T47D (cell line): ENCODE data around the gene C19orf44.
"Not testable (repeated sequence)": the region's sequence is repeated elsewhere in the genome, so short reads cannot be mapped to it uniquely, and the experiment has no call there.

Source experiments
- DNase-seq, 2 experiments: peaks; one replicate each; pipeline versions ENCODE4 v3.0.0 to v3.0.0-alpha.2; 2011 to 2012; ENCODE audit warnings: low read depth in 1 of 2, low spot score in 1 of 2
- JUND ChIP-seq: IDR thresholded peaks from 2 replicates; pipeline ENCODE4 v1.6.1; 2012; ENCODE audit warnings: low read depth
- in situ Hi-C: cut with HindIII; loops from 2 replicates; pipeline ENCODE4 v1.10.0; 2016; ENCODE audit warnings: low sequenced_read_pairs, low pct_unique_long_range_greater_than_20kb

Gene C19orf44

DNA sequence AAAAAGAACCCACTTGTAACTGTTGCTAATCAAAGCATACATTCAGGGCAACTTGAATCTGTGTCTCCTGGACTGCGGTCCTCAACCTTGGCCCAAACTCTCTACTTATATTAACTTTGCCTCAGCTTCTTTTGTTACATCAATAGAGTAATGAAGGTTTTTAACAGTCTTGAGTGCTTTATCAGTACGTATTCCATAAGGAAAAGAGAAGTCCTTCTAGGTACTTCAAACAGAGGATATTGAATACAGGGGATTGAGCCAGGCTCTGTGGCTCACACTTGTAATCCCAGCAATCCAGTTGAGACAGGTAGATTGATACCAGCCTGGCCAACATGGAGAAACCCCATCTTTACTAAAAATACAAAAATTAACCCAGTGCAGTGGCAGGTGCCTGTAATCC is 23.2 kb upstream of the C19orf44 start:
- in situ Hi-C loops = no loop called here
- no peak for TF ChIP-seq JUND

DNA sequence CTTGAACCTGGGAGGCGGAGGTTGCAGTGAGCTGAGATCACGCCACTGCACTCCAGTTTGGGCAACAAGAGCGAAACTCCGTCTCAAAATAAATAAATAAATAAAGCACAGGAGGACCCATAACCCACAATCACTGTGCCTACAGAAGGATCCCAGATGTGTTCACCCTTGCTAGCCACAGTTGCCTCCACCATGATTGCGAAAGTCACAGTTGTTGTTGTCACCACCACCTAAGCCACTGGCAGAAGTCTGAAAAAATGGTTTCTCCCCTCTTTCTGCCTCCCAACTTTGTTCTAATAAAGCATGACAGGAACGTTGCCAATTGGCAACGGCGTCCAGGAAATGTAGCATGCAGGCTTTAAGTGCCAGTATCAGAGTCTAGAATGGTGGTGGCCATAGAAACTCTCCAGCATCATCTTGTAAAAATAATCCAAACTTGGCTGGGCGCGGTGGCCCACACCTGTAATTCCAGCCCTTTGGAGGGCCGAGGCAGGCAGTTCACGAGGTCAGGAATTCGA is 22.3 kb upstream of the C19orf44 start:
- no peak for TF ChIP-seq JUND
- DNase-seq = no peak
- in situ Hi-C loops = no loop called here

More for the DNA sequence above, 23.2 kb upstream of the C19orf44 start:
- no peak for DNase-seq

DNA sequence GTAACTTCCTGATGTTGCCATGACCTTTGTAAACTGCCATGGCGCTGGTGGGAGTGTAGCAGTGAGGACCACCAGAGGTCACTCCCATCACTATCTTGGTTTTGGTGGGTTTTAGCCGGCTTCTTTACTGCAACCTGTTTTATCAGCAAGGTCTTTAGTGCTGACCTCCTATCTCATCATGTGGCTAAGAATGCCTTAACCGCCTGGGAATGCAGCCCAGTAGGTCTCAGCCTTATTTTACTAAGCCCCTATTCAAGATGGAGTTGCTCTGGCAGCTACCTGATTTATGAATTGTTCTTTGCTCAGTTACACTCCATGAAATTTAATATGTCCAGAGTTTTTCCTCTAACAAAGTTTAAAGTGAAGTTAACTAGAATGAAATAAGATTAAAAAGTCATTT is 19.8 kb upstream of the C19orf44 start:
- in situ Hi-C loops = no loop called here
- no peak for DNase-seq
- no peak for TF ChIP-seq JUND

DNA sequence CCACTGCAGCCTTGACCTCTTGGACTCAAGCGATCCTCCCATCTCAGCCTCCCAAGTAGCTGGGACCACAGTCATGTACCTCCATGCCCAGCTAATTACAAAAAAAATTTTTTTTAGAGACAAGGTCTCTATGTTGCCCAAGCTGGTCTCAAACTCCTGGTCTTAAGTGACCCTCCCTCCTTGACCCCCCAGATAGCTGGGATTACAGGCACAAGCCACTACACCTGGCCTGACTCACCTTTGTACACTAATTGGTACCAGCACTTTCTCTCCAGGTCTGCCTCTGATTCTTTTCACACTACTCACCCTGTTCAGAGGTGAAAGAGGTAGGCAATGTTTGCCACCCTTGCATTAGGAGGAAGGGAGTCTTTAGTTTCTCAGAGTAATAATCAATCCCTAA is 18.9 kb upstream of the C19orf44 start:
- DNase-seq = no peak
- TF ChIP-seq JUND = no peak
- in situ Hi-C loops = no loop called here

DNA sequence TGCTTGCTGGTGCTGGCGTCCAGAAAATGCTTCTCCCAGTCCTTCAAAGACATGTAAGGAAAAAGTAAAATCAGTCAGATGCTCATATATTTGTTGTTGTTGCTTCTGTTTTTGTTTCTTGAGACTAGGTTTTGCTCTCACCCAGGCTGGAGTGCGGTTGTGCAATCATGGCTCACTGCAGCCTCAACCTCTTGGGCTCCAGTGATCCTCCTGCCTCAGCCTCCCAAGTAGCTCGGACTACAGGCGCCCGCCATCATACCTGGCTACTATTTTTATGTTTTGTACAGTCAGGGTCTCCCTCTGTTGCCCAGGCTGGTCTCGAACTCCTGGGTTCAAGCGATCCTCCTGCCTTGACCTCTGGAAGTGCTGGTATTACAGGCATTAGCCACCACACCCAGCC is 13.4 kb upstream of the C19orf44 start:
- TF ChIP-seq JUND = no peak
- in situ Hi-C loops = no loop called here
- DNase-seq = no peak

DNA sequence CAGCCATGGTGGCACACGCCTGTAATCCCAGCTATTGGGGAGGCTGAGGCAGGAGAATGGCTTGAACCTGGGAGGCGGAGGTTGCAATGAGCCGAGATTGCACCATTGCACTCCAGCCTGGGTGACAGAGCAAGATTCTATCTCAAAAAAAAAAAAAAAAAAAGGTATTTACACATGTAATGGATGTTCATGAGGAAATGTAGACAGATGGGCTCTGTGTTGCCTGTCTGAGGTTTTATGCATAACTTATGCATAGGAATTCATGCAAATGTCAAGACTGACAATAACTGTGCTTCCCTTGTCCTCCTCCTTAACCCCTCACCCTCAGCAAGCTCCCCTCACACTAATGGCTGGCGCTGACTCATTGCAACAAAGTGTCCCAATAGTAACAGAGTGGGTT is 9.7 kb upstream of the C19orf44 start:
- in situ Hi-C loops, DNase-seq: not testable (repeated sequence)

DNA sequence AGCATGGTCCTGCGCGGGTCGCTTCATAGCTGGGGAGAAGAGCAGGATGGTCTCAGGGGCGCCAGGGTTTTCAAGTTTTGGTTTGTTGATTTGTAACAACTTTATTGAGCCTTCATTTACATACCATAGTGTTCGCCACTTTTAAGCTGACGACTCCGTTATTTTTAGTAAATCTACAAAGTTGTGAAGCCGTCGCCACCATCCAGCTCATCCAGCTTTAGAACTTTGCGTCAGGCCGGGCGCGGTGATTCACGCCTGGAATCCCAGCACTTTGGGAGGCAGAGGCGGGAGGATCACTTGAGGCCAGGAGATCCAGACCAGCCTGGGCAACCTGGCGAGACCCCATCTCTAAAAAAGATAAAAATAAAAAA is 404 bp downstream of the C19orf44 start:
- DNase-seq = peak in 1 of 2 experiments; percentile 16
- no peak for TF ChIP-seq JUND
- in situ Hi-C loops = no loop called here

DNA sequence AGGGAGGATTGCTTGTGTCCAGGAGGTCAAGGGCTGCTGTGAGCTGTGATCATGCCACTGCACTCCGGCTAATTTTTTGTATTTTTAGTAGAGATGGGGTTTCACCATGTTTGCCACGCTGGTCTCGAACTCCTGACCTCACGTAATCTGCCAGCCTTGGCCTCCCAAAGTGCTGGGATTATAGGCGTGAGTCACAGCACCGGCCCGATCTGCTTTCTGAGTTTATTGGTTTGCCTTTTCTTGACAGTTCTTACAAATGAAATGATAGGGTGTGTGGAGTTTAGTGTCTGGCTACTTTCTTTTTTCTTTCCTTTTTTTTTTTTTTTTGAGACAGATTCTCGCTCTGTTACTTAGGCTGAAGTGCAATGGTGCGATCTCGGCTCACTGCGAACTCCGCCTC is 848 bp downstream of the C19orf44 start:
- TF ChIP-seq JUND = no peak
- no peak for DNase-seq
- in situ Hi-C loops = no loop called here

DNA sequence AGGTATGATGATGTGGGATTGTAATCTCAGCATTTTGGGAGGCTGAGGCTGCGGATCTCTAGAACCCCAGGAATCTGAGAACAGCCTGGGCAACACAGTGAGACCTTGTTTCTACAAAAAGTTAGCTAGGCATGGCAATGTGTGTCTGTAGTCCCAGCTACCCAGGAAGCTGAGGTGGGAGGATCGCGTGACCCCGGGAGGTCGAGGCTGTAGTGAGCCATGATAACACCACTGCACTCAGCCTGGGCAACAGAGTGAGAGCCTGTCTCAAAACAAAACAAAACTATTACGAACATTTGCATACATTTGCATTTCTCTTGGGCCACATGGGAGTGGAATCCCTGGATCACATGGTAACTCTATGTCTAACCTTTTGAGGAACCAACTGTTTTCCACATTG is 1.6 kb downstream of the C19orf44 start:
- in situ Hi-C loops = no loop called here
- TF ChIP-seq JUND = no peak
- DNase-seq = no peak

DNA sequence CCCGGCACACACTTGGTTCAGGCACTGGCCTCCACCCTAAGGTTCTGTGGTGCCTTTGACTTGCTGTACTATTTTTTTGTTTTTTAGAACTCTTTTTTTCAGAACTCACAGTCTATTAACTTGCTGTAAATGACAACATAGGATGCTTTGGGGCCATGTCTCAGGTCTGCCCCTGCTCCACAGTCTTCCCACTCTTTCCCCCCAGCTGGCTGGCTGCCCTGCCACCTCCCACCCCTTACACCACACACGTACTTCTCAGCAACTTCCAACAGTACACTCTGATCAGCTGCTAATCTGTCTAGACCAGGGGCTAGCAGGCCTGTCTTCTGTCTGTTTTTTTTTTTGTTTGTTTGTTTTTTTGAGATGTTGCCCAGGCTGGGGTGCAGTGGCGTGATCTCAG is 8.1 kb downstream of the C19orf44 start:
- DNase-seq = no peak
- in situ Hi-C loops = no loop called here
- TF ChIP-seq JUND = no peak

DNA sequence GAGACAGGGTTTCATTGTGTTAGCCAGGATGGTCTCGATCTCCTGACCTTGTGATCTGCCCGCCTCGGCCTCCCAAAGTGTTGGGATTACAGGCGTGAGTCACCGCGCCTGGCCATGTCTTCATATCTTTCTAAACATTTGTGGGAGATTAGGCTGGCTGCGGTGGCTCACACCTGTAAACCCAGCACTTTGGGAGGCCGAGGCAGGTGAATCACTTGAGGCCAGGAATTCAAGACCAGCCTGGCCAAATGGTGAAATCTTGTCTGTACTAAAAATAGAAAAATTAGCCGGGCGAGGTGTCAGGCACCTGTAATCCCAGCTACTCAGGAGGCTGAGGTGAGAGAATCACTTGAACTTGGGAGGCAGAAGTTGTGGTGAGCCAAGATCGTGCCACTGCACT is 10.0 kb downstream of the C19orf44 start:
- DNase-seq, in situ Hi-C loops: not testable (repeated sequence)

DNA sequence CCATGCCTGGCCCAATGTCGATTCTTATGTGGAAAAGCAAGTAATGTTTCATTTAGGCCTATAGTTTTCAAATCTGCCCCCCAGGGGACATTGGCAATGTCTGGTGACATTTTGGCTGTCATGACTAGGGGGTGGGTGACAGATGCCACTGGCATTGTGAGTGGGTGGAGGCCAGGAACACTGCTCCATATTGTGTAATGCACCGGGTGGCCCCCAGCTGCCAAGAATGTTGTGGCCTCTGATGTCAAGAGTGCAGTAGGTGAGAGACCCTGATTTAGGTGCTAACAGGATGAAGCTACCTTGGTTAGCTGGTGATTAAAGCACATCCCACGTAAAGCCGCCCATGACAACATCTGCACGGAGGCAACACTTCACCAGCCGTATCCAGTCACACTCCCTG is 10.8 kb downstream of the C19orf44 start:
- TF ChIP-seq JUND = no peak
- in situ Hi-C loops = no loop called here
- DNase-seq = no peak

DNA sequence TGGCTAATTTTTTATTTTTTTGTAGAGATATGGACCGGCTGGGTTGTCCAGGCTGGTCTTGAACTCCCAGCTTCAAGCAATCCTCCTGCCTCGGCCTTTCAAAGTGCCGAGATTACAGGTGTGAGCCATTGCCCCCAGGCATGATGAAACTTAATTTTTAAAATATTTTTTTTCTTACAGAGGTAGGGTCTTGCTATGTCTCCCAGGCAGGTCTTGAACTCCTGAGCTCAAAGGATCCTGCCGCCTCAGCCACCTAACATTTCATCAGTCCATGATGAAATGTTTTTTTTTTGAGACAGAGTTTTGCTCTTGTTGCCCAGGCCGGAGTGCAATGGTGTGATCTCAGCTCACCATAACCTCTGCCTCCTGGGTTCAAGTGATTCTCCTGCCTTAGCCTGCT is 12.4 kb downstream of the C19orf44 start:
- in situ Hi-C loops = no loop called here
- no peak for TF ChIP-seq JUND
- no peak for DNase-seq

DNA sequence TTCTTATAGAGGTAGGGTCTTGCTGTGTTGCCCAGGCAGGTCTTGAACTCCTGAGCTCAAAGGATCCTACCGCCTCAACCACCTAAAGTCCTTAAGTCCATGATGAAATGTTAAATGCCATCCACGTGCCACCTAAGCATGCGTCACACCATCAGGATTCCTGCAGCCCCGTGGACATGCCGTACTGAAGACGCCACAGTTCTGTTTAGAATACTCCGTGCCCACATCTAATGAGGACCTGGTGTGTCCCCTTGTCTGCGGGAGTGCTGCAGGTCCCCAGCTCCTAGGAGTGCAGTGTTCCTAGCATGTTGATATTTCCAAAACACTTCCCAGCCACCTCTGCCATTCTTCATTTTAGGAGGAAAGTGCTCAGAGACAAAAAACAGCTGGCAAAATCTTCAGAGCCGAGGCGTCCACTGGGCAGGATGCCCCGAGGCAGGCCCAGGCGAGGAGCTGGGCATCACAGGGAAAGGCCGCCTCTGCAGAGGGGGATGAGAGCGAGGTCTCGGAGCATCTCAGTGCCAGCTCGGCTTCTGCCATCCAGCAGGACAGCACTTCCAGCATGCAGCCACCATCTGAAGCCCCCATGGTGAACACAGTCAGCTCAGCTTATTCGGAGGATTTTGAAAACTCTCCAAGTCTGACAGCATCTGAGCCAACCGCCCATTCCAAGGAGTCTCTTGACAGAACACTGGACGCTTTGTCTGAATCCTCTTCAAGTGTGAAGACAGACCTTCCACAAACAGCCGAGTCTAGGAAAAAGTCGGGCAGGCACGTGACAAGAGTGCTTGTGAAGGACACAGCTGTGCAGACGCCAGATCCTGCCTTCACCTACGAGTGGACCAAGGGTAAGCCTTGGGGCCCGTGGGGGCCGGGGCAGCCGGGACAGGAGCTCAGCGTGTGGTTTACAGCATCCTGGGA is 13.2 kb downstream of the C19orf44 start:
- TF ChIP-seq JUND = no peak
- in situ Hi-C loops = no loop called here
- DNase-seq = no peak

DNA sequence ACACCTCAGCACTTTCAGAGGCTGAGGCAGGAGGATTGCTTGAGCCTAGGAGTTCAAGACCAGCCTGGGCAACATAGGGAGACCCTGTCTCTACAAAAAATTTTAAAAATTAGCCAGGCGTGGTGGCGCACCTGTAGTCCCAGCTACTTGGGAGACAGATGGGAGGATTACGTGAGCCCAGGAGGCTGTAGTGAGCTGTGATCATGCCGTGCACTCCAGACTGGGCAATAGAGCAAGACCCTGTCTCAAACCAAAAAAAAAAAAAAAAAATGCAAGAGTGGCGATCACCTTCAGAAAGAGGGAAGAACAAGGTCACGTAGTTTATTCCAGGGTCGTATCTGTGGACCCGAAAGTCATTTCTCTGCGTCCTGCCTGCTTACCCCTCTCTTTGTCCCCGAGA is 16.4 kb downstream of the C19orf44 start:
- in situ Hi-C loops, DNase-seq: not testable (repeated sequence)
